RWPE1 (cell line): ENCODE measurements around the gene CABP2.
"Not testable (repeated sequence)": the region's sequence is repeated elsewhere in the genome, so short reads cannot be mapped to it uniquely, and the experiment has no call there.

Source experiments
- CTCF ChIA-PET: fragments of 350-600 bp; sonication (Branson Sonifier 250); formaldehyde crosslinking; extraction: SDS; loops from one replicate; lab custom pipeline; 2021; lab: Yijun Ruan, JAX
- POLR2A ChIA-PET: fragments of 400-600 bp; formaldehyde crosslinking; extraction: SDS; loops from one replicate; lab custom pipeline; 2020; ENCODE audit warnings: antibody characterized with exemption; ENCODE audit not compliant: low non-redundant PET; lab: Yijun Ruan, JAX
- DNase-seq: peaks from one replicate; pipeline ENCODE4 v3.0.0; 2012; ENCODE audit warnings: low spot score
- H3K27ac ChIP-seq: fragments of 450-650 bp; 2 replicates; pipeline ENCODE4 v1.5.1; 2017
- CTCF ChIP-seq: fragments of 450-650 bp; conservative IDR thresholded peaks from 2 replicates; pipeline ENCODE4 v1.5.1; 2017; ENCODE audit warnings: low read depth, mild to moderate bottlenecking

CABP2 gene

DNA sequence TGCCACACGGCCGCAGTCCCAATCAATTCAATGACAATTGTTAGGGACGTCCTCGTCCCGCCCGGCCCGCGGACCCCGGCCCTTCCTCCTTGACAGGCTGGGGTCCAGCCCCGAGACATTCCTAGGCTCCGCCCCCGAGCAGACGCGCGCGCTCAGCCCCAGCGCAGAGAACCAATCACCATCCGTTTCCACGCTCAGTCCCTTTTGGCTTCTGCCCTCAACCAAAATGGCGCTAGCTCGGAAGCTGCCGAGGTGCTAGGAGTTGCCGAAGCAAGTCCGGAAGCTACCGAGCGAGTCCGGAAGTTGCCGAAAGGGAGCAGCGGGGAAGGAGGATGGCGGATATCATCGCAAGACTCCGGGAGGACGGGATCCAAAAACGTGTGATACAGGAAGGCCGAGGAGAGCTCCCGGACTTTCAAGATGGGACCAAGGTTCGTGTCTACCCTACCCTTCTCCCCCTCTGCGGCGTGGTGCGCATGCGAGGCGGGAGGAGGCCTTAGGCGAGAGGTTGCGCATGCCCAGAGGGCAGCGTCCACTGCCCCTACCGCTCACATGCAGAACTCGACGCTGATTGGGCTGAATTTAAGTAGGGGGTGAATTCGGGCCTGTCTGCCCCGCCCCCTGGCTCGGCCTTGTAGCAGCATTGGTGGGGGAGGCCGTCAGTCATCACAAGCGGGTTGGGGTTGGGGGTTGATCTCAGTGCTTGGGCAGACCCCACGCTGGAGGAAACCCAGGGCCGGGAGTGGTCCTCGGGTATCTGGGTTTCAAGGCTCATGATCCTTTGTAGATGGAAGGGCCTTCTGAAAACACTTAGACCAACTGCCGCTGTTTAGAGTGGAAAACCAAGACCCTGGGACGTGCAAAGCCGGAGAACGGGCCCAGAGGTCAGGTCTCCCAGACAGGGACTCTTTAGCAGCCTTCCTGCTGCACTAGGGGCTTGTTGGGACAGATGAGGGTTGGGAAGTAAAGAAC is 40.1 kb downstream of the CABP2 start, which contains the start of gene AIP:
TSS of gene AIP (plus strand) at position 200 of the 972 bp plus-strand sequence. CDS start at position 333, 133 bp downstream.
- ChIA-PET CTCF (no interaction called here), POLR2A (interaction anchor here (1.0 kb wide), 1 partner anchor 14 kb away, joined by 5 read pairs; the partner anchor contains the start of gene TMEM134)
- no peak for TF ChIP-seq CTCF
- peak; percentile 98 for DNase-seq
- H3K27ac ChIP-seq = peak within 1 kb of the TSS; percentile 81

- CTCF ChIA-PET = no interaction called here
- H3K27ac ChIP-seq = peak overlapping the region; percentile 81
- POLR2A ChIA-PET = interaction anchor here (1.0 kb wide), 1 partner anchor 14 kb away, joined by 5 read pairs; the partner anchor contains the start of gene TMEM134
- no peak for TF ChIP-seq CTCF
- DNase-seq = peak; percentile 14
These were observed 40.9 kb downstream of the CABP2 start for GRCh38 chr11:67482275-67482826.

GRCh38 chr11:67477344-67478050 is 45.7 kb downstream of the CABP2 start:
- DNase-seq = not testable (repeated sequence)

DNA sequence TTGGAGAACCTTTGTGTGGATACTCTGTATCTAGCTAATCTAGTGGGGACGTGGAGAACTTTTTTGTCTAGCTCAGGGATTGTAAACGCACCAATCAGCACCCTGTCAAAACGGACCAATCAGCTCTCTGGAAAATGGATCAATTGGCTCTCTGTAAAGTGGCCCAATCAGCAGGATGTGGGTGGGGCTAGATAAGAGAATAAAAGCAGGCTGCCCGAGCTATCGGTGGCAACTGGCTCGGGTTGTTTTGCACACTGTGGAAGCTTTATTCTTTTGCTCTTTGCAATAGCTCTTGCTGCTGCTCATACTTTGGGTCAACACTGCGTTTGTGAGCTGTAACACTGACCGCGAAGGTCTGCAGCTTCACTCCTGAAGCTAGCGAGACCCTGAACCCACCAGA is 46.6 kb downstream of the CABP2 start:
- CTCF ChIA-PET = interaction anchor here (0.6 kb wide), 2 partner anchors 11 to 75 kb away, joined by 3 read pairs; partner anchors contain the start of gene PPP1CA
- H3K27ac ChIP-seq, DNase-seq, POLR2A ChIA-PET: not testable (repeated sequence)

More at GRCh38 chr11:67477344-67478050, 45.7 kb downstream of the CABP2 start:
- H3K27ac ChIP-seq, POLR2A ChIA-PET: not testable (repeated sequence)
- CTCF ChIA-PET = interaction anchor here (0.6 kb wide), 3 partner anchors 12 to 76 kb away, joined by 3 to 4 read pairs (median 3); partner anchors contain the start of gene PPP1CA

DNA sequence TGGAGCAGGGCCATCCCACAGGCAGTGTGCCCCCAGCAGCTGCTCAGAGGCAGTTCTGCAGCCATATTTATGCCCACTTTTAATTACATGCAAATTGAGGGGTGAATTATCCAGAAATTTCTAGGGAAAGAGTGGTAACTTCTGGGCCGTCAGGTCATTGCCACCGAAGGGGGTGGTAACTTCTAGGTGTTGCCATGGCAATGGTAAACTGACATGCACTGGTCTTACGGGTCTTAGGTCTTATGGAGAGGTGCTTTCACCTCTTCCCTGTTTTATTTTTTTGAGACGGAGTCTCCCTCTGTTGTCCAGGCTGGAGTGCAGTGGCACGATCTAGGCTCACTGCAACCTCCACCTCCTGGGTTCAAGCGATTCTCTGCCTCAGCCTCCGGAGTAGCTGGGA is 50.4 kb downstream of the CABP2 start:
- ChIA-PET POLR2A (no interaction called here), CTCF (no interaction called here)
- DNase-seq = no peak

GRCh38 chr11:67470337-67471002 is 52.8 kb downstream of the CABP2 start:
- no peak overlapping the region; the same call in 1 of the 2 replicates for H3K27ac ChIP-seq
- no peak for TF ChIP-seq CTCF
- ChIA-PET CTCF (no interaction called here), POLR2A (no interaction called here)
- DNase-seq = no peak

More for the DNA sequence above, 50.4 kb downstream of the CABP2 start:
- H3K27ac ChIP-seq = no peak overlapping the region
- TF ChIP-seq CTCF = no peak

DNA sequence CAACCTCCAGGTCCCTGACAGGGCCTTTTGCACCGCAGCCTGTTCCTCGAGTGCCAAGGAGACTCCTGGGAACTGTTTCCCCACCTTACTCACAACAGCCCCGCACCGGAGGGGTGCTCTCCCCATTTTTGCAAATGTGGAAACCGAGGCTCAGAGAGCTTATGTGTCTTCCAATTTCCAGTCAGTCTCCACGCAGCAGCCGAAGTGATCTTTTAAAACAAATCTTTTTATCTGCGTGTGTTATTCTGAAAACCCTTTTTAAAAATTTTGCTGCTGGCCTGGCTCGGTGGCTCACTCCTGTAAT is 53.8 kb downstream of the CABP2 start:
- peak overlapping the region; percentile 96 for H3K27ac ChIP-seq
- CTCF ChIA-PET = interaction anchor here (0.7 to 1.2 kb wide), 2 partner anchors 28 to 30 kb away, joined by 3 to 4 read pairs; no protein-coding TSS in a partner anchor
- POLR2A ChIA-PET = interaction anchor here (1.7 kb wide), 1 partner anchor 13 kb away, joined by 5 read pairs; the partner anchor contains the start of gene AIP
- DNase-seq = no peak
- peak; percentile 19; the same call in 1 of the 2 replicates for TF ChIP-seq CTCF
